A549 (cell line): ENCODE data around the gene NRSN2. TPM values are rescaled to one million over a fixed set of nuclear protein-coding genes. Genes with fewer than 3 reads are reported as not detected.
"Not testable (repeated sequence)": the region's sequence is repeated elsewhere in the genome, so short reads cannot be mapped to it uniquely, and the experiment has no call there.

Experiments
- ATAC-seq, 2 experiments: fragments of 200-7000 bp in 1 of 2; fragments of >200 bp in 1 of 2; cut with Nextera tagmentation in 1 of 2; cut with Tn5 transposase in 1 of 2; 3 replicates each; pipeline versions ENCODE4 v1.8.0 to v1.9.1; 2018 to 2020; ENCODE audit warnings: mild to moderate bottlenecking in 1 of 2, moderate library complexity in 1 of 2
- CTCF ChIA-PET: fragments of 300-600 bp; sonication (Branson Sonifier 250); formaldehyde crosslinking; extraction: SDS; loops from one replicate; lab custom pipeline; 2021; ENCODE audit warnings: antibody characterized with exemption, inconsistent platforms; lab: Yijun Ruan, JAX
- POLR2A ChIA-PET: fragments of 350-600 bp; formaldehyde crosslinking; extraction: SDS; loops from one replicate; lab custom pipeline; 2021; ENCODE audit warnings: antibody characterized with exemption, inconsistent platforms; lab: Yijun Ruan, JAX
- DNase-seq, 2 experiments: peaks; one replicate each; pipeline versions ENCODE4 v3.0.0 to v3.0.0-alpha.2; 2011 to 2016; ENCODE audit warnings: low read depth in 1 of 2, low spot score in 1 of 2
- FAIRE-seq: peaks from 2 replicates; lab custom pipeline; 2011; peaks lifted over from hg19 to GRCh38; lab: Jason Lieb, UNC
- H3K27ac ChIP-seq, 2 experiments: fragments of >200 bp; sonication (Bioruptor Twin); formaldehyde crosslinking; 3 replicates each; pipeline ENCODE4 v1.5.1; 2016 to 2017
- H3K4me1 ChIP-seq: fragments of >200 bp; sonication (Bioruptor Twin); formaldehyde crosslinking; 3 replicates; pipeline ENCODE4 v1.6.1; 2016
- H3K4me2 ChIP-seq: fragments of >200 bp; sonication (Bioruptor Twin); formaldehyde crosslinking; 3 replicates; pipeline ENCODE4 v1.6.1; 2016
- H3K4me3 ChIP-seq: fragments of >200 bp; sonication (Bioruptor Twin); formaldehyde crosslinking; 3 replicates; pipeline ENCODE4 v1.5.1; 2016
- H3K9me3 ChIP-seq: fragments of >200 bp; sonication (Bioruptor Twin); formaldehyde crosslinking; 3 replicates; pipeline ENCODE4 v1.6.1; 2016
- CEBPB ChIP-seq, 2 experiments: fragments of >200 bp in 1 of 2; sonication (Bioruptor Twin) in 1 of 2; formaldehyde crosslinking in 1 of 2; IDR thresholded peaks; 2 replicates each; pipeline ENCODE4 v1.6.1; 2012 to 2016
- CHD2 ChIP-seq: fragments of 150-350 bp; IDR thresholded peaks from 2 replicates; pipeline ENCODE4 v1.6.1; 2014; ENCODE audit warnings: low read length; ENCODE audit not compliant: partially characterized antibody
- FOSB ChIP-seq: fragments of 250-450 bp; sonication (Bioruptor Pico); IDR thresholded peaks from 2 replicates; pipeline ENCODE4 v1.5.0; 2020; ENCODE audit warnings: mild to moderate bottlenecking, moderate library complexity
- FOXS1 ChIP-seq: fragments of 250-450 bp; sonication (Bioruptor Pico); IDR thresholded peaks from 2 replicates; pipeline ENCODE4 v1.5.0; 2020; ENCODE audit warnings: mild to moderate bottlenecking, moderate library complexity
- HEYL ChIP-seq: fragments of 250-450 bp; sonication (Bioruptor Pico); IDR thresholded peaks from 2 replicates; pipeline ENCODE4 v1.8.0; 2021; ENCODE audit warnings: mild to moderate bottlenecking, moderate library complexity
- HOXB5 ChIP-seq: fragments of 250-450 bp; sonication (Bioruptor Pico); IDR thresholded peaks from 2 replicates; pipeline ENCODE4 v1.5.0; 2020; ENCODE audit warnings: mild to moderate bottlenecking, moderate library complexity
- MAZ ChIP-seq: fragments of 150-350 bp; IDR thresholded peaks from 2 replicates; pipeline ENCODE4 v1.6.1; 2014; ENCODE audit warnings: antibody characterized with exemption, low read depth, low read length, borderline replicate concordance
- RAD21 ChIP-seq, 2 experiments: fragments of >200 bp in 1 of 2; sonication (Bioruptor Twin) in 1 of 2; formaldehyde crosslinking in 1 of 2; IDR thresholded peaks in 1 of 2; conservative IDR thresholded peaks in 1 of 2; 2 replicates in 1 of 2; 3 replicates in 1 of 2; pipeline ENCODE4 v1.6.1; 2012 to 2018; ENCODE audit warnings: inconsistent platforms in 1 of 2
- RARB ChIP-seq: fragments of 250-450 bp; sonication (Bioruptor Pico); IDR thresholded peaks from 2 replicates; pipeline ENCODE4 v1.8.0; 2021; ENCODE audit warnings: mild to moderate bottlenecking, moderate library complexity
- RCOR1 ChIP-seq: fragments of 150-350 bp; IDR thresholded peaks from 2 replicates; pipeline ENCODE4 v1.6.1; 2014; ENCODE audit warnings: antibody characterized with exemption, low read length, low read depth
- RFX5 ChIP-seq: fragments of 450-650 bp; IDR thresholded peaks from 2 replicates; pipeline ENCODE4 v1.7.1; 2014; ENCODE audit warnings: antibody characterized with exemption, mild to moderate bottlenecking, moderate library complexity
- SMC3 ChIP-seq: fragments of >200 bp; sonication (Bioruptor Twin); formaldehyde crosslinking; IDR thresholded peaks from 3 replicates; pipeline ENCODE4 v1.6.1; 2018; ENCODE audit warnings: inconsistent platforms
- ZC3H11A ChIP-seq: fragments of 450-650 bp; IDR thresholded peaks from 2 replicates; pipeline ENCODE4 v1.6.1; 2014; ENCODE audit warnings: antibody characterized with exemption, mild to moderate bottlenecking
- whole genome bisulfite sequencing: methylation state at CpG from one replicate; pipeline ENCODE4 v1.1.6; 2017; ENCODE audit errors: missing lambda C conversion rate; 5-methylcytosine and 5-hydroxymethylcytosine counted together
- polyA plus RNA-seq, 4 experiments: library from polyadenylated mRNA; depleted of rRNA in 3 of 4; stranded (reverse); fragments of >200 nt; fragmentation: RNase III in 1 of 4; extraction: RNeasy Plus Mini Kit Qiagen cat#74134 plus additional on column Dnase treatment in 1 of 4; gene quantifications; 2 replicates in 3 of 4; 3 replicates in 1 of 4; pipeline ENCODE4 v1.2.3, GENCODE V29; 2011 to 2017
- TF ChIP-seq, protein P1 (sequence below): fragments of 250-450 bp; sonication (Bioruptor Pico); IDR thresholded peaks from 2 replicates; pipeline ENCODE4 v1.5.0; 2021; ENCODE audit warnings: mild to moderate bottlenecking, moderate library complexity, borderline replicate concordance
- TF ChIP-seq, protein P2 (sequence below): fragments of 200-600 bp; sonication (generic); IDR thresholded peaks from 2 replicates; pipeline ENCODE4 v1.6.1; 2016; ENCODE audit warnings: antibody characterized with exemption, mild to moderate bottlenecking, moderate library complexity
- TF ChIP-seq, protein P3 (sequence below): fragments of >200 bp; sonication (Bioruptor Twin); formaldehyde crosslinking; IDR thresholded peaks from 3 replicates; pipeline ENCODE4 v1.5.1; 2016

Gene NRSN2
- polyA plus RNA-seq, 2 of the 4 experiments (the other 2 are of a cell fraction), result 47.5 to 74.8 TPM

DNA sequence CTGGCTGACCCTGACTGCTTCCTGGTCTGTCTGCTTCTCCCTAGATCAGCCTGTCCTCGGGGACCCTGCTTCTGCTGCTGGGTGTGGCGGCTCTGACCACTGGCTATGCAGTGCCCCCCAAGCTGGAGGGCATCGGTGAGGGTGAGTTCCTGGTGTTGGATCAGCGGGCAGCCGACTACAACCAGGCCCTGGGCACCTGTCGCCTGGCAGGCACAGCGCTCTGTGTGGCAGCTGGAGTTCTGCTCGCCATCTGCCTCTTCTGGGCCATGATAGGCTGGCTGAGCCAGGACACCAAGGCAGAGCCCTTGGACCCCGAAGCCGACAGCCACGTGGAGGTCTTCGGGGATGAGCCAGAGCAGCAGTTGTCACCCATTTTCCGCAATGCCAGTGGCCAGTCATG is 6.3 kb downstream of the NRSN2 start:
- Histone ChIP-seq H3K9me3 (no peaks in the 10 kb centered on the region), H3K4me1 (peaks cover 16% of the 10 kb centered on the region), H3K4me2 (no peak overlapping the region), H3K27ac (peak overlapping the region in 1 of 2 experiments; percentile 81; a peak in 4 of 6 replicates), H3K4me3 (no peak overlapping the region)
- no peak for TF ChIP-seq RARB (CRISPR knock-in tag)
- TF ChIP-seq, protein P1, sequence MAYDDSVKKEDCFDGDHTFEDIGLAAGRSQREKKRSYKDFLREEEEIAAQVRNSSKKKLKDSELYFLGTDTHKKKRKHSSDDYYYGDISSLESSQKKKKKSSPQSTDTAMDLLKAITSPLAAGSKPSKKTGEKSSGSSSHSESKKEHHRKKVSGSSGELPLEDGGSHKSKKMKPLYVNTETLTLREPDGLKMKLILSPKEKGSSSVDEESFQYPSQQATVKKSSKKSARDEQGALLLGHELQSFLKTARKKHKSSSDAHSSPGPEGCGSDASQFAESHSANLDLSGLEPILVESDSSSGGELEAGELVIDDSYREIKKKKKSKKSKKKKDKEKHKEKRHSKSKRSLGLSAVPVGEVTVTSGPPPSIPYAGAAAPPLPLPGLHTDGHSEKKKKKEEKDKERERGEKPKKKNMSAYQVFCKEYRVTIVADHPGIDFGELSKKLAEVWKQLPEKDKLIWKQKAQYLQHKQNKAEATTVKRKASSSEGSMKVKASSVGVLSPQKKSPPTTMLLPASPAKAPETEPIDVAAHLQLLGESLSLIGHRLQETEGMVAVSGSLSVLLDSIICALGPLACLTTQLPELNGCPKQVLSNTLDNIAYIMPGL (CRISPR knock-in tag), result no peak
- ChIA-PET POLR2A (interaction anchor here (1.2 kb wide), 1 partner anchor 55 kb away, joined by 3 read pairs; the partner anchor contains the start of gene RBCK1), CTCF (interaction anchor here (0.5 to 50.3 kb wide), 26 partner anchors 8 to 386 kb away, joined by 3 to 1229 read pairs (median 14); partner anchors contain the start of gene TRIB3)
- DNase-seq (no peak), FAIRE-seq (no peak), ATAC-seq (0 out of 6 replicates have a peak, but pooled peaks of 1 of the 2 experiments have one; percentile 1)
- 82% methylated on average over 13 of the region's 13 CpGs for WGBS

DNA sequence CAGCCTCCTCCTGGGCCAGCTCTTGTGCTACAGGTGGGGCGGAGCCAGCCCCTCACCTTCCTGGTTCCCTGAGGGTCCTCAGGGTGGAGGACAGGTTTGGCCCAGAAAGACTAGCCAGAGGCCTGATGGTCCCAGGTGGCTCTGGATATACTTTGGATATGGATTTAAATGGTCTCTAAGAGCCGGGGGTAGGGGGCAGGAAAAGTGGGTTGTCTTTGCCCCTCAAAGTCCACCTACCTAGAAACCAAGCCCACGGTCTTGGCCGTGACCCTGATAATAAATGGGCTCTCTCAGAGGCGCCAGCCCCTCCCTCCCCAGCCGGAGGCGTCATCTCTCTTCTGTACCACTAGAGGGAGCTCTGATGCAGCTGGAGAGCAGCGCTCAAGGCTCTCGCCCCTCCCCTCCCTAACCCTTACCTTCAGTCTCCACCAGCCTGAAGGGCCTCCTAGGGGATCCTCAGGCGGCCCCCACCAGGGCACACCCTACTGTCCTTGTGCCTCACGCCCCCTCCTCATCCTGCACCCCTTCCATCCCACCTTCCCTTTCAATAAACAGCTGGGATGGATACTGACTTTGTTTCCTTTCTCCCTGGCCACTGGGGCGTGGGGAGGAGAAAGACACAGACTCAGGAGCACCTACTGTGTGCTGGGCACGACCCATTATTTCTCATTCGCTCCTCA is 7.5 kb downstream of the NRSN2 start:
- peak overlapping the region; percentile 71 to 81 for H3K27ac ChIP-seq
- H3K4me1 ChIP-seq, result peaks cover 13% of the 10 kb centered on the region; the same call in 2 of the 3 replicates
- CTCF ChIA-PET, result interaction anchor here (0.6 to 50.3 kb wide), 63 partner anchors 8 to 386 kb away, joined by 3 to 1229 read pairs (median 6); partner anchors contain the start of genes TBC1D20 and TRIB3
- peak; percentile 83 to 95 for DNase-seq
- POLR2A ChIA-PET, result interaction anchor here (1.0 to 1.2 kb wide), 2 partner anchors 15 to 53 kb away, joined by 4 to 5 read pairs; no protein-coding TSS in a partner anchor
- peak; percentile 85 to 95 for ATAC-seq
- FAIRE-seq, result no peak
- TF ChIP-seq RAD21 (conservative IDR thresholded peaks at IDR 0.05 in 1 of 2, IDR thresholded peaks at IDR 0.05 in 1 of 2) (peak; percentile 99 to 100), CHD2 (peak; percentile 10), SMC3 (peak; percentile 97), FOXS1 (no peak), MAZ (peak; percentile 95), RFX5 (no peak), CEBPB (IDR thresholded peaks at IDR 0.05) (no peak), RCOR1 (no peak), ZC3H11A (no peak), HOXB5 (CRISPR knock-in tag) (0 out of 2 replicates have a peak, but pooled peaks have one; percentile 45), FOSB (0 out of 2 replicates have a peak, but pooled peaks have one; percentile 23), HEYL (CRISPR knock-in tag) (no peak)
- TF ChIP-seq, protein P2, sequence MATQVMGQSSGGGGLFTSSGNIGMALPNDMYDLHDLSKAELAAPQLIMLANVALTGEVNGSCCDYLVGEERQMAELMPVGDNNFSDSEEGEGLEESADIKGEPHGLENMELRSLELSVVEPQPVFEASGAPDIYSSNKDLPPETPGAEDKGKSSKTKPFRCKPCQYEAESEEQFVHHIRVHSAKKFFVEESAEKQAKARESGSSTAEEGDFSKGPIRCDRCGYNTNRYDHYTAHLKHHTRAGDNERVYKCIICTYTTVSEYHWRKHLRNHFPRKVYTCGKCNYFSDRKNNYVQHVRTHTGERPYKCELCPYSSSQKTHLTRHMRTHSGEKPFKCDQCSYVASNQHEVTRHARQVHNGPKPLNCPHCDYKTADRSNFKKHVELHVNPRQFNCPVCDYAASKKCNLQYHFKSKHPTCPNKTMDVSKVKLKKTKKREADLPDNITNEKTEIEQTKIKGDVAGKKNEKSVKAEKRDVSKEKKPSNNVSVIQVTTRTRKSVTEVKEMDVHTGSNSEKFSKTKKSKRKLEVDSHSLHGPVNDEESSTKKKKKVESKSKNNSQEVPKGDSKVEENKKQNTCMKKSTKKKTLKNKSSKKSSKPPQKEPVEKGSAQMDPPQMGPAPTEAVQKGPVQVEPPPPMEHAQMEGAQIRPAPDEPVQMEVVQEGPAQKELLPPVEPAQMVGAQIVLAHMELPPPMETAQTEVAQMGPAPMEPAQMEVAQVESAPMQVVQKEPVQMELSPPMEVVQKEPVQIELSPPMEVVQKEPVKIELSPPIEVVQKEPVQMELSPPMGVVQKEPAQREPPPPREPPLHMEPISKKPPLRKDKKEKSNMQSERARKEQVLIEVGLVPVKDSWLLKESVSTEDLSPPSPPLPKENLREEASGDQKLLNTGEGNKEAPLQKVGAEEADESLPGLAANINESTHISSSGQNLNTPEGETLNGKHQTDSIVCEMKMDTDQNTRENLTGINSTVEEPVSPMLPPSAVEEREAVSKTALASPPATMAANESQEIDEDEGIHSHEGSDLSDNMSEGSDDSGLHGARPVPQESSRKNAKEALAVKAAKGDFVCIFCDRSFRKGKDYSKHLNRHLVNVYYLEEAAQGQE, result no peak
- TF ChIP-seq, protein P3, sequence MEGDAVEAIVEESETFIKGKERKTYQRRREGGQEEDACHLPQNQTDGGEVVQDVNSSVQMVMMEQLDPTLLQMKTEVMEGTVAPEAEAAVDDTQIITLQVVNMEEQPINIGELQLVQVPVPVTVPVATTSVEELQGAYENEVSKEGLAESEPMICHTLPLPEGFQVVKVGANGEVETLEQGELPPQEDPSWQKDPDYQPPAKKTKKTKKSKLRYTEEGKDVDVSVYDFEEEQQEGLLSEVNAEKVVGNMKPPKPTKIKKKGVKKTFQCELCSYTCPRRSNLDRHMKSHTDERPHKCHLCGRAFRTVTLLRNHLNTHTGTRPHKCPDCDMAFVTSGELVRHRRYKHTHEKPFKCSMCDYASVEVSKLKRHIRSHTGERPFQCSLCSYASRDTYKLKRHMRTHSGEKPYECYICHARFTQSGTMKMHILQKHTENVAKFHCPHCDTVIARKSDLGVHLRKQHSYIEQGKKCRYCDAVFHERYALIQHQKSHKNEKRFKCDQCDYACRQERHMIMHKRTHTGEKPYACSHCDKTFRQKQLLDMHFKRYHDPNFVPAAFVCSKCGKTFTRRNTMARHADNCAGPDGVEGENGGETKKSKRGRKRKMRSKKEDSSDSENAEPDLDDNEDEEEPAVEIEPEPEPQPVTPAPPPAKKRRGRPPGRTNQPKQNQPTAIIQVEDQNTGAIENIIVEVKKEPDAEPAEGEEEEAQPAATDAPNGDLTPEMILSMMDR, result peak; percentile 99
- no peak overlapping the region for H3K4me3 ChIP-seq
- no peak overlapping the region for H3K4me2 ChIP-seq
- 8% methylated on average over 14 of the region's 14 CpGs for WGBS
- H3K9me3 ChIP-seq, result no peaks in the 10 kb centered on the region

DNA sequence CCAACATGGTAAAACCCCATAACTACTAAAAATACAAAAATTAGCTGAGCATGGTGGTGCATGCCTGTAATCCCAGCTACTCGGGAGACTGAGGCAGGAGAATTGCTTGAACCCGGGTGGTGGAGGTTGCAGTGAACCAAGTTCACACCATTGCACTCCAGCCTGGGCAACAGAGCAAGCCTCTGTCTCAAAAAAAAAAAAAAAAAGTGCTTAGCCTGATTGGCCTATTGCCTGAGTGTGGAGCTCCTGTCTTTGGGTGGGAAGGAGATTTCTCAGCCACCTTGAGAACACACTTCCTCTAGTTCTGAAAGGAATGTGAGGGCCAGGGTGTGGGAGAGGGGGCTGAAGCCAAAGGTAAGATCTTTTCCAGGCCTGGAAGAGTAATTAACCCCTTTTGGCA is 9.2 kb downstream of the NRSN2 start:
- H3K9me3 ChIP-seq, FAIRE-seq, H3K4me2 ChIP-seq, DNase-seq, H3K4me3 ChIP-seq, ATAC-seq: not testable (repeated sequence)
- POLR2A ChIA-PET, result interaction anchor here (0.6 to 0.8 kb wide), 2 partner anchors 24 to 35 kb away, joined by 3 to 6 read pairs; no protein-coding TSS in a partner anchor
- WGBS, result 90% methylated on average over 2 of the region's 2 CpGs
- H3K4me1 ChIP-seq, result peaks cover 30% of the 10 kb centered on the region; the same call in 2 of the 3 replicates
- peak overlapping the region; percentile 71 to 81; a peak in 5 of 6 replicates for H3K27ac ChIP-seq
- CTCF ChIA-PET, result interaction anchor here (0.5 to 50.3 kb wide), 13 partner anchors 11 to 186 kb away, joined by 3 to 1229 read pairs (median 19); partner anchors contain the start of gene TRIB3
